Bronchus fibroblast of lung (primary cell): ENCODE results near the gene PCDHA1. TPM values are rescaled to one million over a fixed set of nuclear protein-coding genes. Genes with fewer than 3 reads are reported as not detected.

Source experiments
- total RNA-seq: library from RNA; depleted of rRNA; stranded (reverse); fragments of >200 nt; gene quantifications from 2 replicates; pipeline ENCODE4 v1.2.3, GENCODE V29; 2015

Gene PCDHA1
- total RNA-seq, 1 donor from 2014 or later = not detected

DNA sequence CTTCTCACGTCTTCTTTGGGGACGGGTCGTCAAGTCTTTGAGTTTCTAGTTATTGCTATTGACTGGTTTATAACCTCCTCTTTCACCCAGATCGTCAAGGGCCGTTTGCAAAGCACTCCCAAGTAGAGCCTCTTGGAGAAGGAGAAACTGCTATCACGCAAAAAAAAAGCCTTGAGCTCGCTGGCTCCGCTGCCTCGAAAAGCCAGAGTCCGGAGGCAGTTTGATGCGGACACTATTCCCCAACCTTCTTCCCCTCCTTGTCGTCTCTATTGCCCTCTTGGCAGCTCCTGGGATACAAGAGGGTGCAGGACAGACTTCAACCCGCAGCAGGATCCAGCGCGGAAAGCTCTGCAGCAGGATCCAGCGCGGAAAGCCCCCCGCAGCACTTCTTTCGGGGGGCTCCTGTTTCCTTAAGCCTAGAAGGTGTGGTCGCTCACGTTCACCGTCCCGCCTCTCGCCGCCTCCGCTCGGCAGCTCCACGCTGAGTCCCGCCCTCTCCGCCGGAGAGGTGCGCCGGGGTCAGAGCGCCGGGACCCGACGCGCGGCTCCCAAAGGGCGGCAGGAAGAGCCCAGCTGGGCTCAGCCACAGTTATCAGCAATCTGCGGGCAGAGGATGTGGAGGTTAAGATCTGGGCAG lies 140.0 kb downstream of the PCDHA1 start, which contains the start of gene PCDHAC1:
TSS of gene PCDHAC1 (plus strand) at position 494 of the 637 bp plus-strand sequence. CDS start 594 bp downstream, outside the sequence.

GRCh38 chr5:140966293-140967225 lies 180.6 kb downstream of the PCDHA1 start, which contains the start of gene PCDHAC2:
Gene PCDHAC2 (plus strand): TSS chr5:140966476. CDS start chr5:140966767, 291 bp downstream.

DNA sequence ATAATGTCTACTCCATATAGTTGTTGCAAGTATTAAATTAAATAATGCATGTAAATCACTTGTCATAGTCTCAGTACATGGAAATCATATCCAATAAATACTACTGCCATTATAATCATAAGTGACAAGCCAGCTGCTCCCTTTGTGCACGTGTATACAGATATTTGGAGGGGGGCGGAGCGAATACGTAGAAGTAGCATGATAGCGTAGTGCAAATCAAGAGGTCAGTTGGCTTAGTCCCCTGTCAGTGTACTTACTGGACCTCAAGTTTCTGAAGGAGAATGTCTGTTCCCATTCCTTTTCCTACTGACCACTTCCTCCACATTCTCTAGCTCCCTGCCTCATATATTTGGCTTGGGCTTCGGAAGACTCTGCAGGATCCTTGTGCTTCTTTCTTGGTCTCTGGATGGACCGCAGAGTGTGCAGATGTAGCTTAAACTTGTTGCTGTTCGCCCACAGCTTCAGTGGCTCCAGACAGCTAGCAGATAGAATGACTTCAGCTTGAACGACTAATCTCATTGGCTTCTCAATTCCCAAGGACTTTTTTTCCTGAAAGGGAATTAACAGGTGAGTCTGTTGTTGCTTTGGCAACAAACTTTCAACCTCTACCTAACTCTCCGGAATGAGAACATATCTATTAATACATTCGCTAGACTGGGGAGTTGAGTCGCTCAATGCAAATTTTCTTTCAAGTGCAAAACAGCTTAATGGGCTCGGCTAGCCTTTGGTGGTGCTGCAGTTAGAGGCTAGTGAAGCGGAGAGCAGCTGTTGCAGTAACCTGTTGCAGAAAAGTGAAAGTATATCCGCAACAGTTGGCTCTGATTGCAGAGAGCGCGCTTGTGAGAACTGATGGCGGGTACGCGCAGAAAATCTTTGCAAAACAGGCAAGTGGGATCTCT lies 264.9 kb downstream of the PCDHA1 start, which contains the start of gene PCDHB1:
TSS of gene PCDHB1 (plus strand) at position 753 of the 899 bp plus-strand sequence. CDS start at position 850, 97 bp downstream.

Other genes with a start within 250 kb of the PCDHA1 start
- gene EIF4EBP3, start 238.5 kb upstream of the PCDHA1 start, total RNA-seq = 1.7 and 3.9 TPM in 2 replicates
- 50.7 and 58.3 TPM in 2 replicates for gene SRA1, start 228.7 kb upstream of the PCDHA1 start, total RNA-seq
- 8.2 and 10.9 TPM in 2 replicates for gene APBB3, start 221.5 kb upstream of the PCDHA1 start, total RNA-seq
- 34.9 and 38.8 TPM in 2 replicates for gene SLC35A4, start 221.3 kb upstream of the PCDHA1 start, total RNA-seq
- 0.17 TPM in 1 of 2 replicates, not detected in the other for gene CD14, start 153.0 kb upstream of the PCDHA1 start, total RNA-seq
- 10.6 and 14.6 TPM in 2 replicates for gene TMCO6, start 146.7 kb upstream of the PCDHA1 start, total RNA-seq
- gene NDUFA2, start 138.5 kb upstream of the PCDHA1 start, total RNA-seq = 60.2 and 73.4 TPM in 2 replicates
- 58.7 and 73.3 TPM in 2 replicates for gene IK, start 138.3 kb upstream of the PCDHA1 start, total RNA-seq
- 15.9 and 17.0 TPM in 2 replicates for gene WDR55, start 121.2 kb upstream of the PCDHA1 start, total RNA-seq
- gene DND1, start 112.6 kb upstream of the PCDHA1 start, total RNA-seq = 0.15 and 0.67 TPM in 2 replicates
- 70.8 and 73.6 TPM in 2 replicates for gene HARS1, start 94.8 kb upstream of the PCDHA1 start, total RNA-seq
- 21.3 and 27.2 TPM in 2 replicates for gene HARS2, start 94.7 kb upstream of the PCDHA1 start, total RNA-seq
- 16.5 and 25.6 TPM in 2 replicates for gene ZMAT2, start 85.7 kb upstream of the PCDHA1 start, total RNA-seq
- gene PCDHA2, start 8.7 kb downstream of the PCDHA1 start, total RNA-seq = not detected in 2 replicates
- under 0.01 TPM in 1 of 2 replicates, not detected in the other for gene PCDHA3, start 14.9 kb downstream of the PCDHA1 start, total RNA-seq
- under 0.01 TPM in 2 replicates for gene PCDHA4, start 20.9 kb downstream of the PCDHA1 start, total RNA-seq
- gene PCDHA5, start 35.5 kb downstream of the PCDHA1 start, total RNA-seq = not detected in 2 replicates
- 0.15 TPM in 1 of 2 replicates, not detected in the other for gene PCDHA6, start 41.8 kb downstream of the PCDHA1 start, total RNA-seq
- 0.15 TPM in 1 of 2 replicates, not detected in the other for gene PCDHA7, start 48.1 kb downstream of the PCDHA1 start, total RNA-seq
- not detected in 2 replicates for gene PCDHA8, start 55.0 kb downstream of the PCDHA1 start, total RNA-seq
- not detected in 2 replicates for gene PCDHA9, start 62.2 kb downstream of the PCDHA1 start, total RNA-seq
- gene PCDHA10, start 69.8 kb downstream of the PCDHA1 start, total RNA-seq = not detected in 2 replicates
- gene PCDHA11, start 82.8 kb downstream of the PCDHA1 start, total RNA-seq = not detected in 2 replicates
- not detected in 2 replicates for gene PCDHA12, start 89.2 kb downstream of the PCDHA1 start, total RNA-seq
- not detected in 2 replicates for gene PCDHA13, start 96.0 kb downstream of the PCDHA1 start, total RNA-seq
- not detected in 2 replicates for gene PCDHAC1, start 140.2 kb downstream of the PCDHA1 start, total RNA-seq
- gene PCDHAC2, start 180.3 kb downstream of the PCDHA1 start, total RNA-seq = not detected in 2 replicates